ENCODE measurements around the gene AQR.
"Not testable (repeated sequence)": the region's sequence is repeated elsewhere in the genome, so short reads cannot be mapped to it uniquely, and the experiment has no call there.

Gene AQR

DNA sequence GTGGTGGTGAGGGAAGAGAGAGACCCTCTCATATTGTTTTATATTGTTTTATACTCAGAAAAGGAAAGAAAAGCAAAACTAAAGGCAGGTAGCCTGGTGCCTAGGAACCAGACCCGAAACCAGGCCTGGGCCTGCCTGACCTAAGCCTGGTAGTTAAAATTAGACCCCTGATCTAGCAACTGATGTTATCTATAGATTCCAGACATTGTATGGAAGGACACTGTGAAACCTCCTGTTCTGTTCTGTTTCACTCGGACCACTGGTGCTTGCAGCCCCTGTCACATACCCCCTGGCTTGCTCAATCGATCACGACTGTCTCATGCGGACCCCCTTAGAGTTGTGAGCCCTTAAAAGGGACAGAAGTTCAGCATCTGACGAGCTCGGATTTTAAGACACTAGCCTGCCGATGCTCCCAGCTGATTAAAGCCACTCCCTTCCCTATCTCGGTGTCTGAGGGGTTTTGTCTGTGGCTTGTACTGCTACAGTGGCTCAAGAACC, 156.6 kb downstream of the AQR start:
- H4K8ac ChIP-seq (ENCODE audit: low read length): peak overlapping the region; percentile 64
- H2AFZ ChIP-seq (ENCODE audit: low read depth, low read length); H3K4ac ChIP-seq (ENCODE audit: low read depth in 1 of 2, low read length in 2 of 2); H3K27me3 ChIP-seq (ENCODE audit: control insufficient read depth in 1 of 2, insufficient read depth in 1 of 2, low read length in 2 of 2); H2BK120ac ChIP-seq (ENCODE audit: low read depth, low read length); H3K14ac ChIP-seq (ENCODE audit: low read length in 2 of 2); H3K27ac ChIP-seq (ENCODE audit: low read length, poor library complexity, severe bottlenecking); H2BK12ac ChIP-seq (ENCODE audit: low read length in 2 of 2); H3K9me3 ChIP-seq (ENCODE audit: control insufficient read depth, low read length); H3K23ac ChIP-seq (ENCODE audit: low read length in 2 of 2); H2BK5ac ChIP-seq (ENCODE audit: low read depth, low read length, poor library complexity, severe bottlenecking); H2AK5ac ChIP-seq (ENCODE audit: low read length, severe bottlenecking); H3K4me1 ChIP-seq (ENCODE audit: control insufficient read depth, insufficient read depth, low read depth, low read length); H3K36me3 ChIP-seq (ENCODE audit: control insufficient read depth in 1 of 2, insufficient read depth in 2 of 2, low read depth in 1 of 2, low read length in 2 of 2); H3K4me3 ChIP-seq (ENCODE audit: insufficient read depth in 1 of 2, low read depth in 1 of 2, low read length in 2 of 2); H3K79me1 ChIP-seq (replicated peaks; ENCODE audit: low read length, poor library complexity, severe bottlenecking); H2BK15ac ChIP-seq (ENCODE audit: low read depth, poor library complexity, severe bottlenecking); H3K4me2 ChIP-seq (ENCODE audit: low read length, poor library complexity, severe bottlenecking): not testable (repeated sequence)
- DNase-seq: peak; percentile 44
- whole genome bisulfite sequencing: 18% methylated on average over 5 of the region's 9 CpGs
- H3K18ac ChIP-seq (ENCODE audit: low read depth in 1 of 2, low read length in 2 of 2): peak overlapping the region; percentile 13 to 62
- peak overlapping the region; percentile 30 for H3K9ac ChIP-seq (ENCODE audit: low read length)
- peak overlapping the region; percentile 50 for H4K91ac ChIP-seq (ENCODE audit: low read length)

DNA sequence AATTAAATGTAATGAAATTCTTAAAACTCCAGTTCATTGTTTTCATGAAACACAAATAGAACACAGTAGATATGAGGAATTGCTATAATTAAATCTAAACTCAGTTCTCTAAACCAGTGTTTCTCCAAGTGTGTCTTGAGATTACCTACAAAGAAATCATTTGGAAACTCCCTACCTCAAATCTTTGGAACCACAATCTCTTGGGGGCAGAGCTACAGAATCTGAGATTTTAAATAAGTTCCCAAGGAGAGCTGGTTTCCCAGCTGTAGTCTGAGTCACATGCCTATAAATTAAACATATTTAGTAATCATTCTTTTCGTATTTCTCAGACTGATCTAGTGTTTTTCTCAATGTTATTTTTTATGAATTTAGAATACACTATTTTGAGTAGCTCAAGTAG, 157.2 kb downstream of the AQR start:
- no CpG with 5 or more reads among the region's 1 CpG for WGBS

DNA sequence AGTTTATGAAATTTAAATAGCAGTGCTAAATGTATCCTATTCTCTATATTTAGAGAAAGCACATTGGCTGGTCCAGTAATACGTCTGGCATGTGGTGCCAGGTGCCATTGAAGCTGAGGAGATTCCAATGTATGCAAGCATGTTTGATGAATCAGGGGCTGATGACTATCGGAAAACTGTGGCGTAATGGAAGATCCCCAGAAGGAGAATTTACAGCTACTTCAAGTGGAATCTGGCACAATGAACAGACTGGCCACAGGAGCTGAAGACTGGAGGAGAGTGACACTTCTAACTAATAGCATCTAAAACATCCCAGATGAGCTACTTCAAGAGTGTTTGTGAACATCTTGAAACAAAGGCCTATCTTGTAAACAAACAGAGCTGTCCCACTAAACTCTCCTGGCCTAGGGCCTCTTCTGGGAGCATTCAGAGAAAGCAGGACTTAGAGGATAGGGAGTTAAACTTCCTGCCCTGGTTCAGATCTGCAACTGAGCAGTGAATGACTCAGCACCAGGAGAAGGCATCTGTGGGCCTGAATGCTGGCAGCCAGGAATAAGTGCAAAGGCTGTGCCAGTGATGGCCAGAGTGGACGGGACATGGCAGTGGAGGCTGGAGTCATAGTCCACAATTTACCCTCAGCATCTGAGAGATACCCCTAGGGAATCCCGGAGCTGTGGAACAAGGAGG, 159.0 kb downstream of the AQR start:
- Histone ChIP-seq H3K18ac (ENCODE audit: low read depth in 1 of 2, low read length in 2 of 2) (peak overlapping the region; percentile 55 to 92), H4K8ac (ENCODE audit: low read length) (no peak overlapping the region), H3K14ac (ENCODE audit: low read length in 2 of 2) (no peak overlapping the region), H3K27me3 (ENCODE audit: control insufficient read depth in 1 of 2, insufficient read depth in 1 of 2, low read length in 2 of 2) (peaks cover 0 to 8% of the 10 kb centered on the region in 2 experiments), H3K4me3 (ENCODE audit: insufficient read depth in 1 of 2, low read depth in 1 of 2, low read length in 2 of 2) (no peak overlapping the region), H2AFZ (ENCODE audit: low read depth, low read length) (no peak overlapping the region), H3K4me2 (ENCODE audit: low read length, poor library complexity, severe bottlenecking) (no peak overlapping the region), H3K27ac (ENCODE audit: low read length, poor library complexity, severe bottlenecking) (peak overlapping the region; percentile 6), H3K9ac (ENCODE audit: low read length) (peak overlapping the region; percentile 82), H2BK5ac (ENCODE audit: low read depth, low read length, poor library complexity, severe bottlenecking) (no peak overlapping the region), H3K79me1 (replicated peaks; ENCODE audit: low read length, poor library complexity, severe bottlenecking) (no peaks in the 10 kb centered on the region), H2AK5ac (ENCODE audit: low read length, severe bottlenecking) (no peak overlapping the region), H3K4ac (ENCODE audit: low read depth in 1 of 2, low read length in 2 of 2) (peak overlapping the region in 1 of 2 experiments; percentile 56), H4K91ac (ENCODE audit: low read length) (no peak overlapping the region), H2BK120ac (ENCODE audit: low read depth, low read length) (no peak overlapping the region), H2BK12ac (ENCODE audit: low read length in 2 of 2) (peak overlapping the region; percentile 51 to 85), H2BK15ac (ENCODE audit: low read depth, poor library complexity, severe bottlenecking) (no peak overlapping the region), H3K36me3 (ENCODE audit: control insufficient read depth in 1 of 2, insufficient read depth in 2 of 2, low read depth in 1 of 2, low read length in 2 of 2) (no peaks in the 10 kb centered on the region), H3K9me3 (ENCODE audit: control insufficient read depth, low read length) (no peaks in the 10 kb centered on the region), H3K23ac (ENCODE audit: low read length in 2 of 2) (no peak overlapping the region), H3K4me1 (ENCODE audit: control insufficient read depth, insufficient read depth, low read depth, low read length) (no peaks in the 10 kb centered on the region)
- 14% methylated on average over 5 of the region's 5 CpGs for WGBS
- peak; percentile 99 for DNase-seq

More for the DNA sequence above, 157.2 kb downstream of the AQR start:
- H3K4me1 ChIP-seq (ENCODE audit: control insufficient read depth, insufficient read depth, low read depth, low read length): no peaks in the 10 kb centered on the region
- H2AK5ac ChIP-seq (ENCODE audit: low read length, severe bottlenecking): no peak overlapping the region
- H3K4me2 ChIP-seq (ENCODE audit: low read length, poor library complexity, severe bottlenecking): no peak overlapping the region
- peaks cover 0 to 4% of the 10 kb centered on the region in 2 experiments for H3K27me3 ChIP-seq (ENCODE audit: control insufficient read depth in 1 of 2, insufficient read depth in 1 of 2, low read length in 2 of 2)
- no peak overlapping the region for H2BK12ac ChIP-seq (ENCODE audit: low read length in 2 of 2)
- no peak overlapping the region for H3K18ac ChIP-seq (ENCODE audit: low read depth in 1 of 2, low read length in 2 of 2)
- no peak overlapping the region for H4K91ac ChIP-seq (ENCODE audit: low read length)
- H3K79me1 ChIP-seq (replicated peaks; ENCODE audit: low read length, poor library complexity, severe bottlenecking): no peaks in the 10 kb centered on the region
- H2BK5ac ChIP-seq (ENCODE audit: low read depth, low read length, poor library complexity, severe bottlenecking): no peak overlapping the region
- H2BK120ac ChIP-seq (ENCODE audit: low read depth, low read length): no peak overlapping the region
- no peaks in the 10 kb centered on the region for H3K36me3 ChIP-seq (ENCODE audit: control insufficient read depth in 1 of 2, insufficient read depth in 2 of 2, low read depth in 1 of 2, low read length in 2 of 2)
- H3K27ac ChIP-seq (ENCODE audit: low read length, poor library complexity, severe bottlenecking): no peak overlapping the region
- H3K9ac ChIP-seq (ENCODE audit: low read length): no peak overlapping the region
- DNase-seq: peak; percentile 69
- H3K23ac ChIP-seq (ENCODE audit: low read length in 2 of 2): no peak overlapping the region
- no peak overlapping the region for H3K4me3 ChIP-seq (ENCODE audit: insufficient read depth in 1 of 2, low read depth in 1 of 2, low read length in 2 of 2)
- no peak overlapping the region for H3K4ac ChIP-seq (ENCODE audit: low read depth in 1 of 2, low read length in 2 of 2)
- no peak overlapping the region for H2AFZ ChIP-seq (ENCODE audit: low read depth, low read length)
- H2BK15ac ChIP-seq (ENCODE audit: low read depth, poor library complexity, severe bottlenecking): no peak overlapping the region
- H3K9me3 ChIP-seq (ENCODE audit: control insufficient read depth, low read length): no peaks in the 10 kb centered on the region
- H4K8ac ChIP-seq (ENCODE audit: low read length): no peak overlapping the region
- no peak overlapping the region for H3K14ac ChIP-seq (ENCODE audit: low read length in 2 of 2)

DNA sequence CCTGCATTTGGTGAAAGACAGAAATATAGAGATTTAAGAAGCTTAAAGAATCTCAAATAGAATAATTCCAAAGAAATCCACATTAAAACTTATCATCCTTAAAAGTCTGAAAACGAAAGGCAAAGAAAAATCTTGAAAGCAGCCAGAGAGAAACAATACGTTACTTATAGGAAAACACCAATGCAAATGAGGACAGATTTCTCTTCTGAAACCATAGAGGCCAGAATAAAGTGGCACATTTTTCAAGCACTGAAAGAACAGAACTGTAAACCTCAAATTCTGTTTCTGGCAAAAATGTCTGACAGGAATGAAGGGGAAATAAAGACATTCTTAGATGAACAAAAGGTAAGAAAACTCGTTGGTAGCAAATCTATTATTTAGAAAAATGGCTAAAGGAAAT, 160.4 kb downstream of the AQR start:
- Histone ChIP-seq H3K14ac (ENCODE audit: low read length in 2 of 2) (no peak overlapping the region), H3K9me3 (ENCODE audit: control insufficient read depth, low read length) (no peaks in the 10 kb centered on the region), H3K27ac (ENCODE audit: low read length, poor library complexity, severe bottlenecking) (no peak overlapping the region), H2AK5ac (ENCODE audit: low read length, severe bottlenecking) (no peak overlapping the region), H3K36me3 (ENCODE audit: control insufficient read depth in 1 of 2, insufficient read depth in 2 of 2, low read depth in 1 of 2, low read length in 2 of 2) (no peaks in the 10 kb centered on the region), H3K18ac (ENCODE audit: low read depth in 1 of 2, low read length in 2 of 2) (no peak overlapping the region), H2BK12ac (ENCODE audit: low read length in 2 of 2) (no peak overlapping the region), H2BK5ac (ENCODE audit: low read depth, low read length, poor library complexity, severe bottlenecking) (no peak overlapping the region), H3K4me1 (ENCODE audit: control insufficient read depth, insufficient read depth, low read depth, low read length) (no peaks in the 10 kb centered on the region), H3K9ac (ENCODE audit: low read length) (no peak overlapping the region), H3K27me3 (ENCODE audit: control insufficient read depth in 1 of 2, insufficient read depth in 1 of 2, low read length in 2 of 2) (peaks cover 0 to 8% of the 10 kb centered on the region in 2 experiments), H2AFZ (ENCODE audit: low read depth, low read length) (no peak overlapping the region), H3K4me3 (ENCODE audit: insufficient read depth in 1 of 2, low read depth in 1 of 2, low read length in 2 of 2) (no peak overlapping the region), H3K79me1 (replicated peaks; ENCODE audit: low read length, poor library complexity, severe bottlenecking) (no peaks in the 10 kb centered on the region), H2BK15ac (ENCODE audit: low read depth, poor library complexity, severe bottlenecking) (no peak overlapping the region), H3K23ac (ENCODE audit: low read length in 2 of 2) (no peak overlapping the region), H4K91ac (ENCODE audit: low read length) (no peak overlapping the region), H4K8ac (ENCODE audit: low read length) (no peak overlapping the region), H2BK120ac (ENCODE audit: low read depth, low read length) (no peak overlapping the region), H3K4ac (ENCODE audit: low read depth in 1 of 2, low read length in 2 of 2) (no peak overlapping the region), H3K4me2 (ENCODE audit: low read length, poor library complexity, severe bottlenecking) (no peak overlapping the region)
- DNase-seq: no peak
- WGBS: 92% methylated on average over 3 of the region's 3 CpGs
